MM.1S (cell line): ENCODE results near the gene MDGA2.

Source experiments
- DNase-seq: peaks from one replicate; pipeline ENCODE4 v3.0.0-alpha.2; 2015
- H2AFZ ChIP-seq: fragments of 300-600 bp; sonication (generic); 2 replicates; pipeline ENCODE4 v1.6.0; 2016; ENCODE audit warnings: antibody characterized with exemption, low read length
- H3F3A ChIP-seq: fragments of 300-600 bp; sonication (generic); 2 replicates; pipeline ENCODE4 v1.6.1; 2016; ENCODE audit warnings: mild to moderate bottlenecking, antibody characterized with exemption, low read length, moderate library complexity, mixed read lengths; ENCODE audit not compliant: insufficient read depth
- H3K27ac ChIP-seq: fragments of 300-600 bp; sonication (generic); 2 replicates; pipeline ENCODE4 v1.5.1; 2016; ENCODE audit warnings: mild to moderate bottlenecking, low read length
- H3K27me3 ChIP-seq: fragments of 300-600 bp; sonication (generic); replicated peaks from 2 replicates; pipeline ENCODE4 v1.6.0; 2016; ENCODE audit warnings: low read length; ENCODE audit not compliant: insufficient read depth
- H3K36me3 ChIP-seq: fragments of 300-600 bp; sonication (generic); replicated peaks from 2 replicates; pipeline ENCODE4 v1.6.1; 2016; ENCODE audit warnings: mild to moderate bottlenecking, low read length, mixed read lengths; ENCODE audit not compliant: insufficient read depth
- H3K4me1 ChIP-seq: fragments of 300-600 bp; sonication (generic); 2 replicates; pipeline ENCODE4 v1.6.1; 2016; ENCODE audit warnings: low read length, mixed read lengths
- H3K4me2 ChIP-seq: fragments of 300-600 bp; sonication (generic); 2 replicates; pipeline ENCODE4 v1.6.0; 2016; ENCODE audit warnings: low read depth, low read length
- H3K4me3 ChIP-seq: fragments of 300-600 bp; sonication (generic); 2 replicates; pipeline ENCODE4 v1.5.1; 2016; ENCODE audit warnings: low read length, mixed read lengths
- H3K79me2 ChIP-seq: fragments of 300-600 bp; sonication (generic); 2 replicates; pipeline ENCODE4 v1.6.1; 2016; ENCODE audit warnings: mixed run types, low read length, mixed read lengths
- H3K9ac ChIP-seq: fragments of 300-600 bp; sonication (generic); 2 replicates; pipeline ENCODE4 v1.6.1; 2016; ENCODE audit warnings: low read length, mixed read lengths
- H3K9me2 ChIP-seq: fragments of 300-600 bp; sonication (generic); replicated peaks from 2 replicates; pipeline ENCODE4 v1.6.1; 2016; ENCODE audit warnings: mild to moderate bottlenecking, low read length, mixed read lengths; ENCODE audit not compliant: insufficient read depth
- H3K9me3 ChIP-seq: fragments of 300-600 bp; sonication (generic); replicated peaks from 2 replicates; pipeline ENCODE4 v1.6.1; 2016; ENCODE audit warnings: mild to moderate bottlenecking, low read length, mixed read lengths; ENCODE audit not compliant: insufficient read depth
- H4K20me1 ChIP-seq: fragments of 300-600 bp; sonication (generic); 2 replicates; pipeline ENCODE4 v1.6.1; 2016; ENCODE audit warnings: mild to moderate bottlenecking, low read length, moderate library complexity, mixed read lengths; ENCODE audit not compliant: insufficient read depth
- EZH2 ChIP-seq: fragments of 300-600 bp; sonication (generic); optimal IDR thresholded peaks from 2 replicates; pipeline ENCODE3; 2017; ENCODE audit warnings: low read depth, mild to moderate bottlenecking, antibody characterized with exemption, low read length, mixed read lengths
- EZH2phosphoT487 ChIP-seq: fragments of 300-600 bp; sonication (generic); IDR thresholded peaks from 2 replicates; pipeline ENCODE4 v1.6.1; 2018; ENCODE audit warnings: antibody characterized with exemption, low read length
- TF ChIP-seq, protein P1 (sequence below): fragments of 300-600 bp; sonication (generic); IDR thresholded peaks from 2 replicates; pipeline ENCODE4 v1.5.1; 2016; ENCODE audit warnings: antibody characterized with exemption, low read length, mixed read lengths

The MDGA2 gene

DNA sequence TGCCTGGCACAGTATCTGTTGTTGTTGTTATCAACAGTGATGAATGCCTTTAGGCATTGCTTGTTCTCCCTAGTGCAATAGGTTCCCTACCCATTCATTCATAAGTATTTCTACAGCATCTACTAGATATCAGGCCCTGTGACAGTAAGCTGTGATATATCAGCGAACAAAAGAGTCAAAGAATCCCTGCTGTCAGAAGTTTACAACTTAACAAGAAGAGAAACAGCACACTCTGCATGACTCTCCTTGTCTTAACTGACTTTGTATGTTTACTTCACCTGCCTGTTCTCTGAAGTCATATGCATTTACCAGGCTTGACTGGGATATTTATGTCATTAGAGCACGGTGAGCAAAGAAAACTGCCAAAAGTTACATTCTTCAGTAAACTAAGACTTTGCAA lies 571.6 kb downstream of the MDGA2 start:
- Histone ChIP-seq H3K27ac (no peak overlapping the region), H3K4me3 (no peak overlapping the region), H3K4me2 (no peak overlapping the region), H3K9me2 (no peaks in the 10 kb centered on the region), H3K79me2 (no peaks in the 10 kb centered on the region), H3F3A (no peaks in the 10 kb centered on the region), H3K36me3 (no peaks in the 10 kb centered on the region), H3K9ac (no peak overlapping the region), H4K20me1 (no peaks in the 10 kb centered on the region), H3K9me3 (no peaks in the 10 kb centered on the region), H3K4me1 (no peaks in the 10 kb centered on the region), H2AFZ (no peak overlapping the region), H3K27me3 (no peaks in the 10 kb centered on the region)
- TF ChIP-seq EZH2 (no peak), EZH2phosphoT487 (no peak)
- TF ChIP-seq, protein P1, sequence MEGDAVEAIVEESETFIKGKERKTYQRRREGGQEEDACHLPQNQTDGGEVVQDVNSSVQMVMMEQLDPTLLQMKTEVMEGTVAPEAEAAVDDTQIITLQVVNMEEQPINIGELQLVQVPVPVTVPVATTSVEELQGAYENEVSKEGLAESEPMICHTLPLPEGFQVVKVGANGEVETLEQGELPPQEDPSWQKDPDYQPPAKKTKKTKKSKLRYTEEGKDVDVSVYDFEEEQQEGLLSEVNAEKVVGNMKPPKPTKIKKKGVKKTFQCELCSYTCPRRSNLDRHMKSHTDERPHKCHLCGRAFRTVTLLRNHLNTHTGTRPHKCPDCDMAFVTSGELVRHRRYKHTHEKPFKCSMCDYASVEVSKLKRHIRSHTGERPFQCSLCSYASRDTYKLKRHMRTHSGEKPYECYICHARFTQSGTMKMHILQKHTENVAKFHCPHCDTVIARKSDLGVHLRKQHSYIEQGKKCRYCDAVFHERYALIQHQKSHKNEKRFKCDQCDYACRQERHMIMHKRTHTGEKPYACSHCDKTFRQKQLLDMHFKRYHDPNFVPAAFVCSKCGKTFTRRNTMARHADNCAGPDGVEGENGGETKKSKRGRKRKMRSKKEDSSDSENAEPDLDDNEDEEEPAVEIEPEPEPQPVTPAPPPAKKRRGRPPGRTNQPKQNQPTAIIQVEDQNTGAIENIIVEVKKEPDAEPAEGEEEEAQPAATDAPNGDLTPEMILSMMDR: no peak
- DNase-seq: no peak

DNA sequence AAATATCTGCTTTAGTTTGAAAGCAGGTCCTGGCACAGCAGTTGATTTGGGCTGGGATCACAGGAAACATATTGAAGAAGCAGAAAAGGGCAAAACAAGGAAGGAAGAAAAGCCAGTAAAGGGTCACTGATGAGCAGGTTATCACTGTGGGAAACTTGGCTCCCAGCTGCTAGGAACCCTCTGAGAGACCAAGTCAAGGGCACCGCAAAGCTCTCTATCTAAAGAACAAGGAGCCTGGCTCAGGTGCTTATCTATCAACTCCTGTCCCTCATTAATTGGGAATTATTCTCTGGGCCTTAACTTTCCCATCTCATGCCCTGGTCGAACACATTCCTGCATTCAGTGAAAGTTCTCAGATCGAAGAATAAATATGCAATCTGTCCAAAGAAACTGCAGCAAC lies 572.9 kb downstream of the MDGA2 start:
- H3K4me1 ChIP-seq: no peaks in the 10 kb centered on the region
- TF ChIP-seq EZH2: no peak
- TF ChIP-seq EZH2phosphoT487: no peak
- TF ChIP-seq, protein P1: no peak
- no peak for DNase-seq
- H3F3A ChIP-seq: no peaks in the 10 kb centered on the region
- no peaks in the 10 kb centered on the region for H4K20me1 ChIP-seq
- H3K36me3 ChIP-seq: no peaks in the 10 kb centered on the region
- no peaks in the 10 kb centered on the region for H3K9me2 ChIP-seq
- no peak overlapping the region for H3K9ac ChIP-seq
- no peaks in the 10 kb centered on the region for H3K27me3 ChIP-seq
- no peaks in the 10 kb centered on the region for H3K9me3 ChIP-seq
- H3K27ac ChIP-seq: no peak overlapping the region
- H3K4me3 ChIP-seq: no peak overlapping the region
- H2AFZ ChIP-seq: no peak overlapping the region
- H3K79me2 ChIP-seq: no peaks in the 10 kb centered on the region
- no peak overlapping the region for H3K4me2 ChIP-seq

DNA sequence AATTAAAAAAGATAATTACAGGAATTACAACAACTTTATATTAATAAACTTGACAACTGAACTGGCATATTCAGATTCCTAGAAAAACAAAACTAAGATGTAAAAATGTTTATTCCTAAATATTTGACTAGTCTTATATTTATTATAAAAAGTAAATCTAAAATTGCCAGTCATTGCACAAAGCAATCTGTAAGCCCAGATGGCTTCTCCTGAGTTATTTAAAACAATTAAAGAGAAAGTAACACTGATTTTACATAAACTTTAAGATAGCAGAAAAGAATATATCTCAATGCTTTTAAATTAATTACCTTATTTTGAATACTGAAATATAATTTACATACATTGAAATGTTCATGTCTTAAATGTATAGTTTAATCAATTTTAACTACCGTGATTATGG lies 589.7 kb downstream of the MDGA2 start:
- Histone ChIP-seq H3K79me2 (no peaks in the 10 kb centered on the region), H2AFZ (no peak overlapping the region), H3K36me3 (no peaks in the 10 kb centered on the region), H3K27me3 (no peaks in the 10 kb centered on the region), H4K20me1 (no peaks in the 10 kb centered on the region), H3K27ac (no peak overlapping the region), H3K4me2 (no peak overlapping the region), H3F3A (no peaks in the 10 kb centered on the region), H3K4me3 (no peak overlapping the region), H3K9me3 (no peaks in the 10 kb centered on the region), H3K9me2 (no peaks in the 10 kb centered on the region), H3K4me1 (no peaks in the 10 kb centered on the region), H3K9ac (no peak overlapping the region)
- no peak for DNase-seq
- TF ChIP-seq EZH2phosphoT487 (no peak), EZH2 (no peak)
- TF ChIP-seq, protein P1: no peak

DNA sequence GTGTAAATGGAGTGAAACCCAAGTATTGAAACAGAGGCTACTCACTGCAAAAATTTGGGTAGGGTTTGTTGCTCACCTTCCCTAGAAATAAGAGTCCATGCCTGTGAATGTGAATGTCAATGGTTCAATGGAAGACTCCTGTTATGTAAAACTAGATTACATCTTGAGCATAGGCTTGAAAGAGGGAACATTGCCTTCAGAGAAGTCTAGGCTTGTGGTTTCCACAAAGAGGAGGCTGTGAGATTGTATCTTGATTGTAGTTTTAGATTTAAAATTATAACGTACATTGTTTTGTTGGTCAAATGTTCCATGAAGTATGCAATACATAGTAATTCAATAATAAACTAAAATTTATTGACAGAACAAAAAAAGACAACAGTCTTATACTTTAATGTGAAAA lies 610.1 kb downstream of the MDGA2 start:
- Histone ChIP-seq H3K9ac (no peak overlapping the region), H3K36me3 (no peaks in the 10 kb centered on the region), H3K4me1 (no peaks in the 10 kb centered on the region)

More for the DNA sequence above, 610.1 kb downstream of the MDGA2 start:
- Histone ChIP-seq H4K20me1 (no peaks in the 10 kb centered on the region), H3F3A (no peaks in the 10 kb centered on the region), H3K27me3 (no peaks in the 10 kb centered on the region), H2AFZ (no peak overlapping the region), H3K79me2 (no peaks in the 10 kb centered on the region), H3K4me3 (no peak overlapping the region), H3K4me2 (no peak overlapping the region), H3K9me3 (no peaks in the 10 kb centered on the region), H3K9me2 (no peaks in the 10 kb centered on the region), H3K27ac (no peak overlapping the region)
- no peak for TF ChIP-seq EZH2
- TF ChIP-seq EZH2phosphoT487: no peak
- TF ChIP-seq, protein P1: no peak
- no peak for DNase-seq
